IPS-NIHi11 (cell line): ENCODE data around the gene ZFP91.
"Not testable (repeated sequence)": the region's sequence is repeated elsewhere in the genome, so short reads cannot be mapped to it uniquely, and the experiment has no call there.

Source experiments
- DNase-seq: peaks from one replicate; pipeline ENCODE4 v3.0.0; 2012; ENCODE audit warnings: mixed read lengths, low spot score

Gene ZFP91, protein sequence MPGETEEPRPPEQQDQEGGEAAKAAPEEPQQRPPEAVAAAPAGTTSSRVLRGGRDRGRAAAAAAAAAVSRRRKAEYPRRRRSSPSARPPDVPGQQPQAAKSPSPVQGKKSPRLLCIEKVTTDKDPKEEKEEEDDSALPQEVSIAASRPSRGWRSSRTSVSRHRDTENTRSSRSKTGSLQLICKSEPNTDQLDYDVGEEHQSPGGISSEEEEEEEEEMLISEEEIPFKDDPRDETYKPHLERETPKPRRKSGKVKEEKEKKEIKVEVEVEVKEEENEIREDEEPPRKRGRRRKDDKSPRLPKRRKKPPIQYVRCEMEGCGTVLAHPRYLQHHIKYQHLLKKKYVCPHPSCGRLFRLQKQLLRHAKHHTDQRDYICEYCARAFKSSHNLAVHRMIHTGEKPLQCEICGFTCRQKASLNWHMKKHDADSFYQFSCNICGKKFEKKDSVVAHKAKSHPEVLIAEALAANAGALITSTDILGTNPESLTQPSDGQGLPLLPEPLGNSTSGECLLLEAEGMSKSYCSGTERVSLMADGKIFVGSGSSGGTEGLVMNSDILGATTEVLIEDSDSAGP

DNA sequence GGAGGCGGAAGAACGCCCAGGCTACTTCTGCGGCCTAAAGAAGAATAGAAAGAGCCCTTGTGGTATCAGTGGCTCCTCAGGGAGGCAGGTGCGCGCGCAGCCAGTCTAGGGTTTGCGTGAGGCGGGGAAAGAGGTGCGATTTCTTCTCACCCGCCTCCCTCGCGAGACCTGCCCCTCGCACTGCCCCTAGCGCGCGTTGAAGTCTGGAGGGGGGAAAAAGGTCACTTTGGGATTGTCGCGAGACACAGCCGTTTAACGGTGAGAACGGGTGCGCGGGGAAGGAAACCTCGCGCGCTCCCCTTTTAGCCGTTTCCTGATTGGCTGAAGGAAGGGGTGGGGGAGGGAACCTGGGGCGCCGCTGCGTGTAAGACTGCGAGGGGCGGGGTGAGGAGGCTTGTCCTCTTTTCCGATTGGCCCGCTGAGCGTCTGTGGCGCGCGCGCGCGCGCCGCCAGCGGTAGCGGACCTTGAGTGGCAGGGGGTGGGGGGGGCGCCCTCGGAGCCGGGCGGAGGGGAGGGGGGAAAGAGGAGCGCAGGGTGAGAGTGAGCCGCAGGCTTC lies at the start of gene ZFP91:
TSS of gene ZFP91 (plus strand) at position 429 of the 557 bp plus-strand sequence. CDS start 219 bp downstream, outside the sequence.
- DNase-seq = peak; percentile 84

- DNase-seq = no peak
Measured at GRCh38 chr11:58530236-58530635, 48.6 kb upstream of the ZFP91 start.

DNA sequence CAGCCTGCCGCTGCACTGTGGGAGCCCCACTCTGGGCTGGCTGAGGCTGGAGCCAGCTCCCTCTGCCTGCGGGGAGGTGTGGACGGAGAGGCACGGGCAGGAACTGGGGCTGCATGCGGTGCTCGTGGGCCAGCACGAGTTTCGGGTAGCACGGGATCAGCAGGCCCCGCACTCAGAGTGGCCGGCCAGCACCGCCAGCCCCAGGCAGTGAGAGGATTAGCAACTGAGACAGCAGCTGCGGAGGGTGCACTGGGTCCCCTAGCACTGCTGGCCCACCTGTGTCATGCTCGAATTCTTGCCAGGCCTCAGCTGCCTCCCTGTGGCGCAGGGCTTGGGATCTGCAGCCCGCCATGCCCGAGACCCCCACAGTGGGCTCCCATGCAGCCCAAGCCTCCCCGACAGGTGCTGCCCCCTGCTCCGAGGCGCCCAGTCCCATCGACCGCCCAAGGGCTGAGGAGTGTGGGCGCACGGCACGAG lies 47.0 kb upstream of the ZFP91 start:
- no peak for DNase-seq

- no peak for DNase-seq
Measured at GRCh38 chr11:58546841-58547240, 32.0 kb upstream of the ZFP91 start.

- DNase-seq = no peak
Measured at GRCh38 chr11:58549644-58550043, 29.2 kb upstream of the ZFP91 start.

DNA sequence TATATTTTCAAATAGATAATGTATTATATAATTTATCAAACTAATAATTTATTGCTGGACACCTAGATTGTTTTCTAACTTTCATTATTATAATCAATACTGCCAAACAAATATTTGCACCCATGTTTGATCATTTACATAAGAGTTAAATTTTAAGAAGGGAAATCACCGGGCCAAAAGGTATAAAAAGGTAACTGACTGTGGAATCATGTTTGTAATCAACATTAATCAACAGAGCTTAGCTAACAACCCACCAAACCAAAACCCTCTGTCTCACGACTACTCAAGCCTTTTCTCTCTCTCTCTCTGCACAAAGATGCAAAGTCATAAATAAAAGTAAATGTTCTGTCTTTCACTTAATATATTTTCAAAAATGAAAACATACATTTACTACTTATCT lies 18.0 kb upstream of the ZFP91 start:
- DNase-seq = no peak

GRCh38 chr11:58561394-58562098 lies 17.3 kb upstream of the ZFP91 start:
- no peak for DNase-seq

- DNase-seq = no peak
Measured at GRCh38 chr11:58562375-58562800, 16.5 kb upstream of the ZFP91 start.

DNA sequence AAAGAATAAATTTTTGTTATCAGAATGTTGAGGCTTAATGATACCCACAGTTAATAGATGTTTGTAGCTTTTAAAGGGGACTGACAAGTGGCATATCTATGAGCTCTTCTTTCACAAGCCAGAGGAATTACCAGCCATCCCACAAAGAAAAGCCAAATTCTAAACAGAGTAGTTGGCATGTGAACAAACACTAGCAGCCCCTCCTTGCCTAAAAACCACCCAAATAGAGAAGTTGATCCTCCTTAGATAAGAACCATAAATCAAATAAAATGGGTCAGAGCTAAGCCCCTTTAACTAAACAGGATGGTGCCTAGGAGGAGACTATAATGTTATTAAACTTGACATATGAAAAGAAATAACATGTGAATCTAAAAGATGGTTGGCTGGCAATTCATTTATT lies 14.6 kb upstream of the ZFP91 start:
- DNase-seq = no peak

- DNase-seq = peak; percentile 59
Measured at GRCh38 chr11:58567889-58568512, 10.9 kb upstream of the ZFP91 start.

DNA sequence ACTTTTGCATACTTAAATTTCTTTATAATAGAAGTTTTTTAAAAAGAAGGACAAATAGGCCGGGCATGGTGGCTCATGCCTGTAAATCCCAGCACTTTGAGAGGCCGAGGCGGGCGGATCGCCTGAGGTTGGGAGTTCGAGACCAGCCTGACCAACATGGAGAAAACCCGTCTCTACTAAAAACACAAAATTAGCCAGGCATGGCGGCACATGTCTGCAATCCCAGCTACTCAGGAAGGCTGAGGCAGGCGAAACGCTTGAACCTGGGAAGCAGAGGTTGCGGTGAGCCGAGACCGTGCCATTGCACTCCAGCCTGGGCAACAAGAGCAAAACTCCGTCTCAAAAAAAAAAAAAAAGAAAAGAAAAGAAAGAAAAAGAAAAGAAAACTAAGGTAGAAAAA lies 6.0 kb upstream of the ZFP91 start:
- not testable (repeated sequence) for DNase-seq

- DNase-seq = no peak
Measured at GRCh38 chr11:58573451-58574104, 5.3 kb upstream of the ZFP91 start.

GRCh38 chr11:58574881-58575280 lies 4.0 kb upstream of the ZFP91 start:
- DNase-seq = no peak

DNA sequence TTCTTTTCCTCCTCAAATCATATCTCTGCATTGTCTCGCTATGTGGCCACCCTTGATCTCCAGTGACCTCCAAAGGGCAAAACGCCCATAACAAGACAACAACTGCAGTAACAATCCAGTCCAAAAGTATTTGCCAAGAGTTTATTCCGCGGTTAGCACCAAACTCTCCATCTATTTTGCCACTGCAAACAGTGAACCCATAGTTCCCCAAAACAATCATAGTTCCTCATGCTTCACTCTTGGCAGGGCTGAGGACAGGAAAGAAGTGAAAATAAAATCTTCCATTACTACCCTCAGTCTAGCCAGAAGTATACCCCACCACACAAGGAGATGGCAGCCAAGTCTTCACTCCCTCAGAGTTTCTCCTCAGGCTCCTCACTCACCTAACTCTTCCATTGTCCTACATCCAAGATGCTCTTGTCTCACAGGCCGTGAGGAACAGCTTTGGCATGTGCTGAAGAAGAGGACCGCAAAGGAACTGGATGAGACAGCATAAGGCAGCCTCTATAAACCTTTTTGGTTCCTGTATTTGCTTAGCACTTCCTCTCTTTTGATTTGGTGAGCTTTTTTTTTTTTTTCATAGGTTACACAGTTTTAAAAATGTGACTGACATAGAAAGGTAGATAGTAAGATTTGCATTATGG lies 3.4 kb upstream of the ZFP91 start, which contains the start of gene LPXN:
TSS of gene LPXN (minus strand) at position 480 of the 644 bp plus-strand sequence. CDS start at position 396, 84 bp downstream.
- DNase-seq = no peak

- no peak for DNase-seq
Measured at GRCh38 chr11:58576887-58577471, 1.9 kb upstream of the ZFP91 start.

GRCh38 chr11:58577555-58578135 lies 1.2 kb upstream of the ZFP91 start:
- DNase-seq = peak; percentile 5

DNA sequence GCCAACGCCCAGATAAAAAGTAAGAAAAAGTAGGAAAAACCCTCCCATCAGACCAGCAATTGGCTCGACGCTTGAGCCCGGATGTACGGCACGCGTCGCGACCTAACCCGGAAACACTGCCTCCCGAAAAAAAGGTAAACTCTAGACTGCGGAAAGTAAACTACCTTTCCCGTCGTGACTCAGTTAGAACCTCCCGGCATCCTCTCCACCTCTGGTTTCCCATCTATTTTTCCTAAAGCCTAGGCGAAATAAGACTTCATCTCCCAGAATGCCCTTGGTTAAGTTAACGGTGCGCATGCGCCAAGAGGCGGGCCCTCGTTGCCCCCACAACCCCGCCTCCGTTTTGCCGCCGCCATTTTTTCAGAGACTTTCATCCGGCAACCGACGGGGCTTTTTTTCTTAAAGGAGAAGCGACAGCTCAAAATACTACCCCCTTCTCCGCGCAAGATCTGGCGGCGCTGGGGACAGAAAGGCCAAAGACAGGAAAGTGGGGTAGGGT lies 678 bp upstream of the ZFP91 start:
- DNase-seq = peak; percentile 71

GRCh38 chr11:58579192-58580129 lies 598 bp downstream of the ZFP91 start:
- DNase-seq = peak; percentile 76

DNA sequence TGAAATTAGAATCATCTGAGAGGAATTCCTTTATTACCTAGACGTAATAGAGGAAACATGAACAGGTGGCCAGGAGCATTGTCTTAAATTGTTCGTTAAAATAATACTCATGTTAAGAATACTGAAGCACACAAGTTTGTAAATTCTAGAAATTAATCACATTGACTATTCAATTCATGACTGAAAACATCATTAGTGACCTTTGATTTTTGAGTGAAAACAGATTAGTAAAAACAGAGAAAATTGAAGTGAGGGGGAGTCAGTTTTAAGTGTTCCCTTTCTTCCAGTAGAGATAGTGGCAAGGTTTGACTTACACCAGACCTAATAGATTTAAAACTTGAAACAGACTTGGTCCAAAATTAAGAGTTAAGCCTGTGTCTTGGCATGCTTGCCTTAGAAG lies 1.4 kb downstream of the ZFP91 start:
- no peak for DNase-seq
